HuH-7 (cell line): Measurements from ENCODE around the gene LARP7.
"Not testable (repeated sequence)": the region's sequence is repeated elsewhere in the genome, so short reads cannot be mapped to it uniquely, and the experiment has no call there.

Experiments
- DNase-seq: peaks from one replicate; pipeline ENCODE4 v3.0.0; 2011; ENCODE audit warnings: low spot score

The LARP7 gene

GRCh38 chr4:112650332-112650731, 13.4 kb downstream of the LARP7 start:
- DNase-seq, result no peak

- no peak for DNase-seq
Observed at GRCh38 chr4:112651641-112652040, 14.7 kb downstream of the LARP7 start.

GRCh38 chr4:112652216-112652615, 15.3 kb downstream of the LARP7 start:
- no peak for DNase-seq

- DNase-seq, result no peak
Observed at GRCh38 chr4:112655270-112655669, 18.3 kb downstream of the LARP7 start.

- not testable (repeated sequence) for DNase-seq
Observed at GRCh38 chr4:112656115-112656514, 19.2 kb downstream of the LARP7 start.

GRCh38 chr4:112664611-112665010, 27.7 kb downstream of the LARP7 start:
- no peak for DNase-seq

GRCh38 chr4:112668131-112668530, 31.2 kb downstream of the LARP7 start:
- DNase-seq, result no peak

GRCh38 chr4:112673076-112673475, 36.1 kb downstream of the LARP7 start:
- DNase-seq, result no peak

GRCh38 chr4:112673686-112674085, 36.7 kb downstream of the LARP7 start:
- no peak for DNase-seq

- no peak for DNase-seq
Observed at GRCh38 chr4:112674376-112674775, 37.4 kb downstream of the LARP7 start.

- DNase-seq, result no peak
Observed at GRCh38 chr4:112677519-112678091, 40.7 kb downstream of the LARP7 start.

GRCh38 chr4:112680996-112681395, 44.1 kb downstream of the LARP7 start:
- no peak for DNase-seq

- no peak for DNase-seq
Observed at GRCh38 chr4:112693507-112693906, 56.6 kb downstream of the LARP7 start.

GRCh38 chr4:112700679-112701078, 63.7 kb downstream of the LARP7 start:
- no peak for DNase-seq

GRCh38 chr4:112702892-112703291, 65.9 kb downstream of the LARP7 start:
- no peak for DNase-seq

GRCh38 chr4:112704322-112704721, 67.4 kb downstream of the LARP7 start:
- no peak for DNase-seq

GRCh38 chr4:112704991-112705845, 68.3 kb downstream of the LARP7 start:
- peak; percentile 24 for DNase-seq

GRCh38 chr4:112705891-112706839, 69.2 kb downstream of the LARP7 start:
- DNase-seq, result peak; percentile 21

- DNase-seq, result peak; percentile 8
Observed at GRCh38 chr4:112706840-112707207, 69.9 kb downstream of the LARP7 start.
